ENCODE results near the gene SH3PXD2B.

GRCh38 chr5:172450453-172450852, 3.9 kb downstream of the SH3PXD2B start:
- TF ChIP-seq CTCF (IDR thresholded peaks at IDR 0.05) (no peak), POLR2A (IDR thresholded peaks at IDR 0.05) (no peak)

Measured in right lobe of liver (tissue), 4 donors.